ENCODE data around the gene HSD11B2.

HSD11B2 gene

GRCh38 chr16:67430977-67431774, at the start of gene HSD11B2:
Gene HSD11B2 (plus strand): TSS chr16:67431121. CDS start chr16:67431249, 128 bp downstream.
- H3K27me3 ChIP-seq (ENCODE audit: control insufficient read depth in 5 of 5, insufficient read depth in 4 of 5, low read length in 5 of 5): peaks cover 5 to 25% (median 14%) of the 10 kb centered on the region in 5 donors
- no peaks in the 10 kb centered on the region for H3K9me3 ChIP-seq (ENCODE audit: control insufficient read depth in 5 of 5, low read length in 5 of 5)
- peak within 1 kb of the TSS; percentile 27 to 63 (median 50) for H3K4me3 ChIP-seq (ENCODE audit: low read depth in 1 of 5, low read length in 5 of 5)
- no peak within 1 kb of the TSS for H3K27ac ChIP-seq (ENCODE audit: low read depth, low read length)
- H3K4me1 ChIP-seq (ENCODE audit: control insufficient read depth in 5 of 5, insufficient read depth in 5 of 5, low read length in 5 of 5): peaks cover 1 to 38% (median 28%) of the 10 kb centered on the region in 5 donors
- peak within 1 kb of the TSS in 3 of 5 donors; percentile 21 to 41 (median 25) for H3K9ac ChIP-seq (ENCODE audit: low read length in 5 of 5)
- H3K36me3 ChIP-seq (ENCODE audit: control insufficient read depth in 5 of 5, insufficient read depth in 5 of 5, low read length in 5 of 5): peaks cover 0 to 5% (median 2%) of the 10 kb centered on the region in 5 donors

GRCh38 chr16:67383284-67383683, 47.6 kb upstream of the HSD11B2 start:
- peaks cover 0 to 2% (median 0%) of the 10 kb centered on the region in 5 donors for H3K27me3 ChIP-seq (ENCODE audit: control insufficient read depth in 5 of 5, insufficient read depth in 4 of 5, low read length in 5 of 5)
- no peak overlapping the region for H3K27ac ChIP-seq (ENCODE audit: low read depth, low read length)

GRCh38 chr16:67384778-67385510, 46.0 kb upstream of the HSD11B2 start:
- no peak overlapping the region for H3K27ac ChIP-seq (ENCODE audit: low read depth, low read length)
- peaks cover 0 to 9% (median 6%) of the 10 kb centered on the region in 5 donors for H3K4me1 ChIP-seq (ENCODE audit: control insufficient read depth in 5 of 5, insufficient read depth in 5 of 5, low read length in 5 of 5)
- H3K9me3 ChIP-seq (ENCODE audit: control insufficient read depth in 5 of 5, low read length in 5 of 5): no peaks in the 10 kb centered on the region
- H3K36me3 ChIP-seq (ENCODE audit: control insufficient read depth in 5 of 5, insufficient read depth in 5 of 5, low read length in 5 of 5): peaks cover 0 to 6% (median 0%) of the 10 kb centered on the region in 5 donors
- no peak overlapping the region for H3K4me3 ChIP-seq (ENCODE audit: low read depth in 1 of 5, low read length in 5 of 5)
- peaks cover 0 to 2% (median 0%) of the 10 kb centered on the region in 5 donors for H3K27me3 ChIP-seq (ENCODE audit: control insufficient read depth in 5 of 5, insufficient read depth in 4 of 5, low read length in 5 of 5)
- no peak overlapping the region for H3K9ac ChIP-seq (ENCODE audit: low read length in 5 of 5)

More at GRCh38 chr16:67383284-67383683, 47.6 kb upstream of the HSD11B2 start:
- no peaks in the 10 kb centered on the region for H3K4me1 ChIP-seq (ENCODE audit: control insufficient read depth in 5 of 5, insufficient read depth in 5 of 5, low read length in 5 of 5)
- H3K36me3 ChIP-seq (ENCODE audit: control insufficient read depth in 5 of 5, insufficient read depth in 5 of 5, low read length in 5 of 5): no peaks in the 10 kb centered on the region
- H3K9ac ChIP-seq (ENCODE audit: low read length in 5 of 5): no peak overlapping the region
- H3K9me3 ChIP-seq (ENCODE audit: control insufficient read depth in 5 of 5, low read length in 5 of 5): no peaks in the 10 kb centered on the region
- H3K4me3 ChIP-seq (ENCODE audit: low read depth in 1 of 5, low read length in 5 of 5): no peak overlapping the region

GRCh38 chr16:67386861-67387455, 44.0 kb upstream of the HSD11B2 start:
- Histone ChIP-seq H3K27ac (ENCODE audit: low read depth, low read length) (no peak overlapping the region), H3K9me3 (ENCODE audit: control insufficient read depth in 5 of 5, low read length in 5 of 5) (no peaks in the 10 kb centered on the region), H3K36me3 (ENCODE audit: control insufficient read depth in 5 of 5, insufficient read depth in 5 of 5, low read length in 5 of 5) (peaks cover 0 to 14% (median 0%) of the 10 kb centered on the region in 5 donors), H3K27me3 (ENCODE audit: control insufficient read depth in 5 of 5, insufficient read depth in 4 of 5, low read length in 5 of 5) (peaks cover 0 to 17% (median 3%) of the 10 kb centered on the region in 5 donors), H3K9ac (ENCODE audit: low read length in 5 of 5) (no peak overlapping the region), H3K4me1 (ENCODE audit: control insufficient read depth in 5 of 5, insufficient read depth in 5 of 5, low read length in 5 of 5) (peaks cover 2 to 29% (median 21%) of the 10 kb centered on the region in 5 donors), H3K4me3 (ENCODE audit: low read depth in 1 of 5, low read length in 5 of 5) (no peak overlapping the region)

DNA sequence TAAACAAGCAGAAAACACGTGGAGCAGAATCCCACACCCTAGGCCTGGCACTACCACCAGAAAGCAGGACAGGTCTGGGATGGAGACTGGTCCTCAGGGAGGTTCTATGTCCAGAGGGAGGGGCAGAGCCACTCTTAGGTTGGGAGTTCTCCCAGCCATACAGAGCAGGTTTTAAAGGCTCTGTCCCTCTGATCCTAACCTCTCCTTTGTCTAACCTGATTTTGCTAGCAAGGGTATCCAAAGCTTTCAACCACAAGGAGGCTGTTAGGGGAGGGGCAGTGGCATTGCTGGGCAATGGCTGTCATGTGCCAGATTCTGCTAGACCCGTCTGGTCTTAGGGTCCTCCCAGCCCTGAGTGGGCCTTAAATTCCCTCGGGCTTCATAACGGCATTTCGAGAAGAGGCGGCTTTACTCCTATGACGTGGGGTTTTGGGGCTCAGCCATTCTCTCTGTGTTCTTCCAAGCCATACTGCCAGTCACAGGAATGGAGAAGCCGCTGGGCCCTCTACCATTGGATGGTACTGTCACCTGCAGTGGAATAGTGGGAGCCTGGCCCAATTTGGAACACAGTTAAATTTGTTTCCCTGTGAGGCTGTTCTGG, 43.3 kb upstream of the HSD11B2 start:
- no peak overlapping the region for H3K27ac ChIP-seq (ENCODE audit: low read depth, low read length)
- H3K9me3 ChIP-seq (ENCODE audit: control insufficient read depth in 5 of 5, low read length in 5 of 5): no peaks in the 10 kb centered on the region
- peaks cover 2 to 36% (median 27%) of the 10 kb centered on the region in 5 donors for H3K4me1 ChIP-seq (ENCODE audit: control insufficient read depth in 5 of 5, insufficient read depth in 5 of 5, low read length in 5 of 5)
- no peak overlapping the region for H3K4me3 ChIP-seq (ENCODE audit: low read depth in 1 of 5, low read length in 5 of 5)
- H3K36me3 ChIP-seq (ENCODE audit: control insufficient read depth in 5 of 5, insufficient read depth in 5 of 5, low read length in 5 of 5): peaks cover 0 to 14% (median 0%) of the 10 kb centered on the region in 5 donors
- H3K27me3 ChIP-seq (ENCODE audit: control insufficient read depth in 5 of 5, insufficient read depth in 4 of 5, low read length in 5 of 5): peaks cover 0 to 20% (median 9%) of the 10 kb centered on the region in 5 donors
- H3K9ac ChIP-seq (ENCODE audit: low read length in 5 of 5): no peak overlapping the region

- H3K9ac ChIP-seq (ENCODE audit: low read length in 5 of 5): no peak overlapping the region
- H3K9me3 ChIP-seq (ENCODE audit: control insufficient read depth in 5 of 5, low read length in 5 of 5): no peaks in the 10 kb centered on the region
- H3K4me3 ChIP-seq (ENCODE audit: low read depth in 1 of 5, low read length in 5 of 5): no peak overlapping the region
- H3K27ac ChIP-seq (ENCODE audit: low read depth, low read length): no peak overlapping the region
- peaks cover 0 to 25% (median 9%) of the 10 kb centered on the region in 5 donors for H3K27me3 ChIP-seq (ENCODE audit: control insufficient read depth in 5 of 5, insufficient read depth in 4 of 5, low read length in 5 of 5)
- H3K4me1 ChIP-seq (ENCODE audit: control insufficient read depth in 5 of 5, insufficient read depth in 5 of 5, low read length in 5 of 5): peaks cover 2 to 42% (median 33%) of the 10 kb centered on the region in 5 donors
- peaks cover 0 to 14% (median 0%) of the 10 kb centered on the region in 5 donors for H3K36me3 ChIP-seq (ENCODE audit: control insufficient read depth in 5 of 5, insufficient read depth in 5 of 5, low read length in 5 of 5)
These were observed 42.7 kb upstream of the HSD11B2 start for GRCh38 chr16:67388191-67388590.

- no peak overlapping the region for H3K9ac ChIP-seq (ENCODE audit: low read length in 5 of 5)
- H3K27me3 ChIP-seq (ENCODE audit: control insufficient read depth in 5 of 5, insufficient read depth in 4 of 5, low read length in 5 of 5): peaks cover 0 to 25% (median 9%) of the 10 kb centered on the region in 5 donors
- H3K36me3 ChIP-seq (ENCODE audit: control insufficient read depth in 5 of 5, insufficient read depth in 5 of 5, low read length in 5 of 5): peaks cover 0 to 14% (median 0%) of the 10 kb centered on the region in 5 donors
- no peaks in the 10 kb centered on the region for H3K9me3 ChIP-seq (ENCODE audit: control insufficient read depth in 5 of 5, low read length in 5 of 5)
- no peak overlapping the region for H3K4me3 ChIP-seq (ENCODE audit: low read depth in 1 of 5, low read length in 5 of 5)
- H3K27ac ChIP-seq (ENCODE audit: low read depth, low read length): no peak overlapping the region
- H3K4me1 ChIP-seq (ENCODE audit: control insufficient read depth in 5 of 5, insufficient read depth in 5 of 5, low read length in 5 of 5): peaks cover 2 to 44% (median 36%) of the 10 kb centered on the region in 5 donors
These were observed 42.3 kb upstream of the HSD11B2 start for GRCh38 chr16:67388591-67388990.

DNA sequence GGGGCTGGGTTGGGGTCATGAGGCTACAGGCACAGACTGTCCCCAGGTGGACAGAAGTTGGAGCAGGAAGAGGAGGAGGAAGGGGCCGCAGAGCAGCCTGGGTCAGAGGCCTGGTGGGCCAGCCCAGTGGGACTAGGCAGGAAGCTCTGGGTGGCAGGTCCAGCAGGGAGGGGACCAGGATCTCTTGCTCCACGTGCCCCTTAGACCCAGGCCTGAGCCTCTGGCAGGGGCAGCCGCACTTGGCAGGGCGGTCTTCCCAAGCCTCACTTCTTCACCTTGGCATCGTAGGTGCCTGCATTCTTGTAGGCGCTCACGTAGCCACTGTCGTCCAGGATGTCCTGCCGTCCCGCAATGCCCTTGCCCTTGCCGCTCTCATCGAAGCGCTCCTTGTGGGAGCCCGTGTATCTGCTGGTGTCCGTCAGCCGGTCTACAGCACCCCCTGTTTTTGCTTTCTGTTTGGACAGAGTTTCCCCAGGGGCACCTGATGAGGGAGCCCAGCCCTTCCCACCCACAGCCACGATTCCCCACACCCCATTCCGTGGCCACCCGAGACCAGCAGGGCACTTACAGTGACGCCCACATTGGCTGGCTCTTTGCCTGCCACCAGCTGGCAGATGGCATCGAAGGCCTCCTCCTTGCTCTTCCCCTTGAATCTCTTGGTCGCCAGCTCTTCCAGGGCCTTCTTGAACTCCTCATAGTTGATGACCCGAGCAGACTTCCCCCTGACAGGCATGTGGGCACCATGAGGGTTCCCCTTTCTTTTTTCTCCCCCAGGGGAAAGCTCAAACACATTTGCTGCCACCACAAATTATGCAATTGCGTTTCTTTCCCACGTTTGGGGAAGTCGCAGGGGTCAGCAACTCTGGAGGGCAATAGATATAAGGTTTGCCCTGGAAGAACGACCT, 40.8 kb upstream of the HSD11B2 start:
- Histone ChIP-seq H3K9me3 (ENCODE audit: control insufficient read depth in 5 of 5, low read length in 5 of 5) (no peaks in the 10 kb centered on the region), H3K4me1 (ENCODE audit: control insufficient read depth in 5 of 5, insufficient read depth in 5 of 5, low read length in 5 of 5) (peaks cover 2 to 60% (median 50%) of the 10 kb centered on the region in 5 donors), H3K27me3 (ENCODE audit: control insufficient read depth in 5 of 5, insufficient read depth in 4 of 5, low read length in 5 of 5) (peaks cover 0 to 29% (median 14%) of the 10 kb centered on the region in 5 donors), H3K27ac (ENCODE audit: low read depth, low read length) (no peak overlapping the region), H3K9ac (ENCODE audit: low read length in 5 of 5) (no peak overlapping the region), H3K4me3 (ENCODE audit: low read depth in 1 of 5, low read length in 5 of 5) (peak overlapping the region in 3 of 5 donors; percentile 2 to 77 (median 31)), H3K36me3 (ENCODE audit: control insufficient read depth in 5 of 5, insufficient read depth in 5 of 5, low read length in 5 of 5) (peaks cover 0 to 14% (median 0%) of the 10 kb centered on the region in 5 donors)

All from subcutaneous abdominal adipose tissue (tissue), 5 donors.